ENCODE measurements around the gene BCAR3. TPM values are rescaled to one million over a fixed set of nuclear protein-coding genes. Genes with fewer than 3 reads are reported as not detected.

The BCAR3 gene
- total RNA-seq, 1 donor from 2014 or later: 16.6 TPM

- TF ChIP-seq CTCF (conservative IDR thresholded peaks at IDR 0.05): no peak
- Mint-ChIP-seq H3K4me1 (ENCODE audit: unreplicated experiment) (peaks cover 73% of the 10 kb centered on the region), H3K36me3 (peaks cover 19% of the 10 kb centered on the region)
Measured at GRCh38 chr1:93575621-93576284, 105.9 kb downstream of the BCAR3 start.

GRCh38 chr1:93574991-93575390 lies 106.6 kb downstream of the BCAR3 start:
- no peak for DNase-seq (ENCODE audit: extremely low spot score, unreplicated experiment)
- peak overlapping the region; percentile 67 for H3K4me3 Mint-ChIP-seq
- H3K27ac Mint-ChIP-seq: peak overlapping the region; percentile 90
- H3K9me3 Mint-ChIP-seq: no peaks in the 10 kb centered on the region
- H3K4me1 Mint-ChIP-seq (ENCODE audit: unreplicated experiment): peaks cover 67% of the 10 kb centered on the region
- H3K27me3 Mint-ChIP-seq: no peaks in the 10 kb centered on the region
- H3K36me3 Mint-ChIP-seq: peaks cover 26% of the 10 kb centered on the region
- TF ChIP-seq CTCF (conservative IDR thresholded peaks at IDR 0.05): no peak

More at GRCh38 chr1:93575621-93576284, 105.9 kb downstream of the BCAR3 start:
- Mint-ChIP-seq H3K4me3 (peak overlapping the region; percentile 67), H3K9me3 (no peaks in the 10 kb centered on the region), H3K27ac (peak overlapping the region; percentile 90), H3K27me3 (no peaks in the 10 kb centered on the region)
- DNase-seq (ENCODE audit: extremely low spot score, unreplicated experiment): no peak

- no peak for DNase-seq (ENCODE audit: extremely low spot score, unreplicated experiment)
- peaks cover 63% of the 10 kb centered on the region for H3K4me1 Mint-ChIP-seq (ENCODE audit: unreplicated experiment)
- H3K27me3 Mint-ChIP-seq: no peaks in the 10 kb centered on the region
- H3K9me3 Mint-ChIP-seq: no peaks in the 10 kb centered on the region
- peaks cover 26% of the 10 kb centered on the region for H3K36me3 Mint-ChIP-seq
- peak overlapping the region; percentile 90 for H3K27ac Mint-ChIP-seq
- H3K4me3 Mint-ChIP-seq: peak overlapping the region; percentile 34
- TF ChIP-seq CTCF (conservative IDR thresholded peaks at IDR 0.05): no peak
Measured at GRCh38 chr1:93574511-93574910, 107.1 kb downstream of the BCAR3 start.

- H3K36me3 Mint-ChIP-seq: peaks cover 28% of the 10 kb centered on the region
- H3K27ac Mint-ChIP-seq: peak overlapping the region; percentile 90
- TF ChIP-seq CTCF (conservative IDR thresholded peaks at IDR 0.05): no peak
- H3K9me3 Mint-ChIP-seq: no peaks in the 10 kb centered on the region
- no peak for DNase-seq (ENCODE audit: extremely low spot score, unreplicated experiment)
- H3K27me3 Mint-ChIP-seq: no peaks in the 10 kb centered on the region
- H3K4me3 Mint-ChIP-seq: peak overlapping the region; percentile 34
- peaks cover 59% of the 10 kb centered on the region for H3K4me1 Mint-ChIP-seq (ENCODE audit: unreplicated experiment)
Measured at GRCh38 chr1:93573940-93574469, 107.6 kb downstream of the BCAR3 start.

- no peak for TF ChIP-seq CTCF (conservative IDR thresholded peaks at IDR 0.05)
- H3K4me3 Mint-ChIP-seq: no peak overlapping the region
- no peak for DNase-seq (ENCODE audit: extremely low spot score, unreplicated experiment)
- peaks cover 41% of the 10 kb centered on the region for H3K36me3 Mint-ChIP-seq
- no peaks in the 10 kb centered on the region for H3K27me3 Mint-ChIP-seq
- no peaks in the 10 kb centered on the region for H3K9me3 Mint-ChIP-seq
- peaks cover 55% of the 10 kb centered on the region for H3K4me1 Mint-ChIP-seq (ENCODE audit: unreplicated experiment)
- H3K27ac Mint-ChIP-seq: no peak overlapping the region
Measured at GRCh38 chr1:93571623-93572310, 109.9 kb downstream of the BCAR3 start.

Measured in type B pancreatic cell (in vitro differentiated cells).